ENCODE data around the gene SPC24. TPM values are rescaled to one million over a fixed set of nuclear protein-coding genes. Genes with fewer than 3 reads are reported as not detected.

The SPC24 gene
- total RNA-seq, 1 donor from 2014 or later: 3.2 TPM

GRCh38 chr19:11194656-11195558 lies 39.3 kb upstream of the SPC24 start:
- peak overlapping the region; percentile 80 for H3K4me2 ChIP-seq (ENCODE audit: low read length)
- H3K9ac ChIP-seq (ENCODE audit: low read length): peak overlapping the region; percentile 66

GRCh38 chr19:11194173-11194572 lies 38.6 kb upstream of the SPC24 start:
- H3K36me3 ChIP-seq (ENCODE audit: insufficient read depth, low read length): peaks cover 3% of the 10 kb centered on the region
- Mint-ChIP-seq H3K27ac (ENCODE audit: unreplicated experiment) (no peak overlapping the region), H3K9me3 (ENCODE audit: unreplicated experiment) (peaks cover 3% of the 10 kb centered on the region), H3K36me3 (ENCODE audit: low read depth, unreplicated experiment) (peaks cover 13% of the 10 kb centered on the region), H3K4me1 (ENCODE audit: low read depth, unreplicated experiment) (peaks cover 5% of the 10 kb centered on the region), H3K27me3 (ENCODE audit: low read depth, unreplicated experiment) (no peaks in the 10 kb centered on the region), H3K4me3 (ENCODE audit: unreplicated experiment) (no peak overlapping the region)
- no peaks in the 10 kb centered on the region for H3K27me3 ChIP-seq (ENCODE audit: insufficient read depth, low read length)
- no peak overlapping the region for H3K27ac ChIP-seq (ENCODE audit: low read depth, low read length)
- no peak overlapping the region for H2AFZ ChIP-seq (ENCODE audit: low read depth, low read length)
- no peak overlapping the region for H3K4me3 ChIP-seq (ENCODE audit: insufficient read depth, low read depth, low read length)
- TF ChIP-seq EZH2 (IDR thresholded peaks at IDR 0.05; ENCODE audit: insufficient read depth, low read length): no peak
- no peak for TF ChIP-seq CTCF (IDR thresholded peaks at IDR 0.05; ENCODE audit: insufficient read depth, low read depth, low read length)
- H3K9me3 ChIP-seq (ENCODE audit: insufficient read depth, low read depth, low read length): no peaks in the 10 kb centered on the region
- H4K20me1 ChIP-seq (ENCODE audit: insufficient read depth, low read length): peaks cover 15% of the 10 kb centered on the region
- H3K4me2 ChIP-seq (ENCODE audit: low read length): no peak overlapping the region
- H3K4me1 ChIP-seq (ENCODE audit: insufficient read depth, low read length): peaks cover 27% of the 10 kb centered on the region
- H3K79me2 ChIP-seq (ENCODE audit: insufficient read depth, low read length): peaks cover 41% of the 10 kb centered on the region
- DNase-seq (ENCODE audit: low read depth) (no peak), FAIRE-seq (no peak)
- H3K9ac ChIP-seq (ENCODE audit: low read length): no peak overlapping the region

More at GRCh38 chr19:11194656-11195558, 39.3 kb upstream of the SPC24 start:
- Histone ChIP-seq H4K20me1 (ENCODE audit: insufficient read depth, low read length) (peaks cover 12% of the 10 kb centered on the region), H3K36me3 (ENCODE audit: insufficient read depth, low read length) (peaks cover 3% of the 10 kb centered on the region), H3K27me3 (ENCODE audit: insufficient read depth, low read length) (no peaks in the 10 kb centered on the region), H2AFZ (ENCODE audit: low read depth, low read length) (no peak overlapping the region), H3K27ac (ENCODE audit: low read depth, low read length) (peak overlapping the region; percentile 18), H3K79me2 (ENCODE audit: insufficient read depth, low read length) (peaks cover 41% of the 10 kb centered on the region), H3K9me3 (ENCODE audit: insufficient read depth, low read depth, low read length) (no peaks in the 10 kb centered on the region), H3K4me3 (ENCODE audit: insufficient read depth, low read depth, low read length) (peak overlapping the region; percentile 10), H3K4me1 (ENCODE audit: insufficient read depth, low read length) (peaks cover 19% of the 10 kb centered on the region)
- H3K27me3 Mint-ChIP-seq (ENCODE audit: low read depth, unreplicated experiment): no peaks in the 10 kb centered on the region
- DNase-seq (ENCODE audit: low read depth): no peak
- TF ChIP-seq CTCF (IDR thresholded peaks at IDR 0.05; ENCODE audit: insufficient read depth, low read depth, low read length): no peak
- no peak for TF ChIP-seq EZH2 (IDR thresholded peaks at IDR 0.05; ENCODE audit: insufficient read depth, low read length)
- H3K4me3 Mint-ChIP-seq (ENCODE audit: unreplicated experiment): no peak overlapping the region
- FAIRE-seq: no peak
- H3K9me3 Mint-ChIP-seq (ENCODE audit: unreplicated experiment): peaks cover 3% of the 10 kb centered on the region
- no peak overlapping the region for H3K27ac Mint-ChIP-seq (ENCODE audit: unreplicated experiment)
- H3K36me3 Mint-ChIP-seq (ENCODE audit: low read depth, unreplicated experiment): peaks cover 13% of the 10 kb centered on the region
- H3K4me1 Mint-ChIP-seq (ENCODE audit: low read depth, unreplicated experiment): peaks cover 3% of the 10 kb centered on the region
